A673 (cell line): ENCODE data around the gene LTBR.

ENCODE experiments used
- CTCF ChIP-seq: fragments of 300-800, 200-600 bp; sonication (generic); conservative IDR thresholded peaks from 2 replicates; pipeline ENCODE4 v1.5.1; 2017; ENCODE audit warnings: low read depth, mild to moderate bottlenecking, antibody characterized with exemption, low read length, moderate library complexity, mixed read lengths
- EZH2 ChIP-seq: fragments of 200-600 bp; sonication (generic); IDR thresholded peaks from 2 replicates; pipeline ENCODE4 v1.6.1; 2017; ENCODE audit warnings: borderline replicate concordance, low read depth, mild to moderate bottlenecking, mixed read lengths, antibody characterized with exemption, low read length; ENCODE audit not compliant: poor library complexity, severe bottlenecking

- TF ChIP-seq CTCF = no peak
- TF ChIP-seq EZH2 = no peak
Measured at GRCh38 chr12:6368906-6369525, 14.9 kb upstream of the LTBR start.
